ENCODE data around the gene ELL2.
"Not testable (repeated sequence)": the region's sequence is repeated elsewhere in the genome, so short reads cannot be mapped to it uniquely, and the experiment has no call there.

Gene ELL2

GRCh38 chr5:95907740-95908706 lies 53.6 kb downstream of the ELL2 start:
- DNase-seq (ENCODE audit: low read depth in 2 of 2): no peak

- DNase-seq (ENCODE audit: low read depth in 2 of 2): no peak
Measured at GRCh38 chr5:95907067-95907705, 54.5 kb downstream of the ELL2 start.

- not testable (repeated sequence) for DNase-seq (ENCODE audit: low read depth in 2 of 2)
Measured at GRCh38 chr5:95906398-95906797, 55.3 kb downstream of the ELL2 start.

GRCh38 chr5:95904827-95905226 lies 56.8 kb downstream of the ELL2 start:
- DNase-seq (ENCODE audit: low read depth in 2 of 2): no peak

- no peak for DNase-seq (ENCODE audit: low read depth in 2 of 2)
Measured at GRCh38 chr5:95903838-95904237, 57.8 kb downstream of the ELL2 start.

GRCh38 chr5:95901676-95902627 lies 59.7 kb downstream of the ELL2 start:
- no peak for DNase-seq (ENCODE audit: low read depth in 2 of 2)

- no peak for DNase-seq (ENCODE audit: low read depth in 2 of 2)
Measured at GRCh38 chr5:95900383-95900958, 61.2 kb downstream of the ELL2 start.

GRCh38 chr5:95899829-95900228 lies 61.8 kb downstream of the ELL2 start:
- DNase-seq (ENCODE audit: low read depth in 2 of 2): no peak

GRCh38 chr5:95899006-95899405 lies 62.6 kb downstream of the ELL2 start:
- no peak for DNase-seq (ENCODE audit: low read depth in 2 of 2)

- DNase-seq (ENCODE audit: low read depth in 2 of 2): no peak
Measured at GRCh38 chr5:95895771-95896170, 65.9 kb downstream of the ELL2 start.

GRCh38 chr5:95895251-95895650 lies 66.4 kb downstream of the ELL2 start:
- DNase-seq (ENCODE audit: low read depth in 2 of 2): no peak

- DNase-seq (ENCODE audit: low read depth in 2 of 2): no peak
Measured at GRCh38 chr5:95892784-95893354, 68.8 kb downstream of the ELL2 start.

- no peak for DNase-seq (ENCODE audit: low read depth in 2 of 2)
Measured at GRCh38 chr5:95891499-95891898, 70.2 kb downstream of the ELL2 start.

- DNase-seq (ENCODE audit: low read depth in 2 of 2): no peak
Measured at GRCh38 chr5:95889076-95889475, 72.6 kb downstream of the ELL2 start.

- DNase-seq (ENCODE audit: low read depth in 2 of 2): no peak
Measured at GRCh38 chr5:95887977-95888376, 73.7 kb downstream of the ELL2 start.

- no peak for DNase-seq (ENCODE audit: low read depth in 2 of 2)
Measured at GRCh38 chr5:95886340-95887044, 75.2 kb downstream of the ELL2 start.

- DNase-seq (ENCODE audit: low read depth in 2 of 2): no peak
Measured at GRCh38 chr5:95884511-95884910, 77.1 kb downstream of the ELL2 start.

- DNase-seq (ENCODE audit: low read depth in 2 of 2): no peak
Measured at GRCh38 chr5:95884017-95884325, 77.7 kb downstream of the ELL2 start.

GRCh38 chr5:95883185-95884016 lies 78.2 kb downstream of the ELL2 start:
- DNase-seq (ENCODE audit: low read depth in 2 of 2): no peak

GRCh38 chr5:95881833-95882232 lies 79.8 kb downstream of the ELL2 start:
- DNase-seq (ENCODE audit: low read depth in 2 of 2): no peak
